H1 (cell line): ENCODE results near the gene GBX1. TPM values are rescaled to one million over a fixed set of nuclear protein-coding genes. Genes with fewer than 3 reads are reported as not detected.

Source experiments
- NRF1 ChIP-seq: IDR thresholded peaks from 2 replicates; pipeline ENCODE4 v1.6.1; 2011; ENCODE audit warnings: mild to moderate bottlenecking, low read depth, low read length, improper control_type of control experiment
- TAF7 ChIP-seq: optimal IDR thresholded peaks from 2 replicates; pipeline ENCODE3; 2011; ENCODE audit warnings: low read depth, mild to moderate bottlenecking, inconsistent platforms, low read length, moderate library complexity, borderline replicate concordance
- polyA plus RNA-seq, 7 experiments: library from polyadenylated mRNA; depleted of rRNA in 3 of 7; stranded (reverse) in 5 of 7; unstranded in 2 of 7; fragments of >200 nt in 5 of 7; fragments of 200-250 nt in 2 of 7; gene quantifications; 1 replicate in 5 of 7; 2 replicates in 1 of 7; 4 replicates in 1 of 7; pipeline versions ENCODE4 v1.2.1 to v1.2.3, GENCODE V29; 2011 to 2013; ENCODE audit warnings: missing spikeins in 2 of 7, mixed read lengths in 2 of 7
- total RNA-seq: library from RNA; stranded (reverse); fragmentation: NEBNext Ultra II Directional; extraction: Animal tissue kit (Norgen Biotek cat#: 25700); gene quantifications from 2 replicates; pipeline ENCODE4 v1.2.1, GENCODE V29; 2021

GBX1 gene
- total and polyA plus RNA-seq, 2 of the 8 experiments (the other 6 are each of a cell fraction or from before 2014, with no cell fraction given): not detected

GRCh38 chr7:151133266-151133985 is 34.1 kb downstream of the GBX1 start (continued):
- TF ChIP-seq TAF7 (no peak), NRF1 (no peak)
